Astrocyte of the cerebellum (primary cell): ENCODE data around the gene IER5.

Experiments
- DNase-seq: peaks from one replicate; pipeline ENCODE4 v3.0.0-alpha.2; 2011; ENCODE audit warnings: low read depth
- H3K4me3 ChIP-seq: 2 replicates; pipeline ENCODE4 v1.5.1; 2011; ENCODE audit warnings: mild to moderate bottlenecking, low read depth, low read length, moderate library complexity
- in situ Hi-C: cut with HindIII; loops from 2 replicates; pipeline ENCODE4 v1.10.0; 2017; ENCODE audit warnings: low sequenced_read_pairs
- TF ChIP-seq, protein P1 (sequence below): IDR thresholded peaks from 2 replicates; pipeline ENCODE4 v1.5.1; 2012; ENCODE audit warnings: low read length, low read depth, moderate library complexity, mild to moderate bottlenecking; ENCODE audit errors: missing control alignments

The IER5 gene

DNA sequence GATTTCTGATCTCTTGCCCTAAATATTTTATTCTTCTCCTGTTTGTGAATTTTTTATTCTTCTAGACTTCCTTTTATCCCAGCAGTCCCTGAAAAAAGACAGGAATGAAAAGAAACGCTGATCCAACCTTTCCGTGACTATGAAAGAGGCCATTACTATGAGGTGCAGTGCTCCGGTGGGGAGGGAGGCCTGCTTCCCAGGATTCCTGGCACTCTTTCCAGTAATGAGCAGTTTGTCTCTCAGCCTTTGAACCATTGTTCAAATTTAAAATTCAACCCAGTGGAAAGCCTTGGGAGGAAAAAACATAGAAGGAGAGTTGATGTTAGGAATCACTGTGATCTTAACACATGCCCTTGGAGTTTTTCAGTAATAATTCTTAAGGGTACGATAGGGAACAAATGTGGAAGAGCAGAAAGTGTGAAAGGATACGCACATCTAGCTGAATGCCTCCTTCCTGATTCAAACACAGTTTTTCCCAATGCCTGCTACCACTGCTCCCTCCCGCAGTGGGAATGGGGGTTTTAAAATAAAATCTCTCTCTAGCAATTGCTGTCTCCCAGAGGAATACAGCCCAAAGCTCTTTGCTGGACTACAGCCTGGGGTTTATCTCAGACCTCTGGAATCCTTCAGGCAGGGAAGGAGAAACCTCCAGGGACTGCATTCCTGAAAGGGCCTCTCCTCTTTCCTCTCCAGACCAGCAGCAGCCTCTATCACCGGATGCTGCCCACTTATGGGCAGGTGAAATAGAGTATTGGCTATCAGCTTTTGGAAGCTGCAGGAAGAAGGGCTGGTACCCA, 6.1 kb downstream of the IER5 start:
- TF ChIP-seq, protein P1, sequence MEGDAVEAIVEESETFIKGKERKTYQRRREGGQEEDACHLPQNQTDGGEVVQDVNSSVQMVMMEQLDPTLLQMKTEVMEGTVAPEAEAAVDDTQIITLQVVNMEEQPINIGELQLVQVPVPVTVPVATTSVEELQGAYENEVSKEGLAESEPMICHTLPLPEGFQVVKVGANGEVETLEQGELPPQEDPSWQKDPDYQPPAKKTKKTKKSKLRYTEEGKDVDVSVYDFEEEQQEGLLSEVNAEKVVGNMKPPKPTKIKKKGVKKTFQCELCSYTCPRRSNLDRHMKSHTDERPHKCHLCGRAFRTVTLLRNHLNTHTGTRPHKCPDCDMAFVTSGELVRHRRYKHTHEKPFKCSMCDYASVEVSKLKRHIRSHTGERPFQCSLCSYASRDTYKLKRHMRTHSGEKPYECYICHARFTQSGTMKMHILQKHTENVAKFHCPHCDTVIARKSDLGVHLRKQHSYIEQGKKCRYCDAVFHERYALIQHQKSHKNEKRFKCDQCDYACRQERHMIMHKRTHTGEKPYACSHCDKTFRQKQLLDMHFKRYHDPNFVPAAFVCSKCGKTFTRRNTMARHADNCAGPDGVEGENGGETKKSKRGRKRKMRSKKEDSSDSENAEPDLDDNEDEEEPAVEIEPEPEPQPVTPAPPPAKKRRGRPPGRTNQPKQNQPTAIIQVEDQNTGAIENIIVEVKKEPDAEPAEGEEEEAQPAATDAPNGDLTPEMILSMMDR, result no peak
- H3K4me3 ChIP-seq, result no peak overlapping the region
- in situ Hi-C loops, result loop anchor here (5.0 kb wide), 4 partner anchors 33 to 102 kb away; no protein-coding TSS in a partner anchor
- peak; percentile 87 for DNase-seq

DNA sequence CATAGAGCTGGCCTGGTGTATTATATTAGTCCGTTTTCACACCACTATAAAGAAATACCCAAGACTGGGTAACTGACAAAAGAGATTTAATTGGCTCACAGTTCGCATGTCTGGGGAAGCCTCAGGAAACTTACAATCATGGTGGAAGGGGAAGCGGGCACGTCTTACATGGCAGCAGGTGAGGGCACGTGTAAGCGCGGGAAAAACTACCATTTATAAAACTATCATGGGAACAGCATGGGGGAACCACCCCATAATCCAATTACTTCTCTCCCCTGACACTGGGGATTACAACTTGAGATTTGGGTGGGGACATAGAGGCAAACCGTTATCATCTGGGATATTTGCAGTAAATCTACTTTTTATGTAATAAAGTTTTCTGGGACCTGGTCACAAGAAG, 6.8 kb downstream of the IER5 start:
- TF ChIP-seq, protein P1, result no peak
- no peak for DNase-seq
- H3K4me3 ChIP-seq, result no peak overlapping the region
- in situ Hi-C loops, result no loop called here

DNA sequence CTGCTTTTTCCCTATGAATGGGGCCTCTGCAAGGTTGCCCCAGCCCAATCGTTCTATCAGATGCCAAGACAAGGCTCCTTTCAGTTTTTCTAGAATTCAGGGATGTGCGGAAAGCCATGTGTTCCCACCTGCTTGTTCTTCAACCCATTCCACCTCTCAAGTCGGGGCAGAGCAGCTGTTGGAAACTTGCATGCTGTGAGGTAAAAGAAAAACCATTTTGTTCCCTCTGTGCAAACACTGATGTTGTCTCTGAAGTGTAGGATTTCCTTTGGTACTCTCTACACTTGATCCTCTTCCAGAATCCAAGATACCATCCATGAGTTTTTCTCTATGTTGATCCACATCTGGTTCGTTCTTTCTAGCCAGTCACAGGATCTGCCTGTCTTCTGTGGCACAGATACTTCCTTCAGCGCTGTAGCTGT, 7.3 kb downstream of the IER5 start:
- no peak for DNase-seq
- in situ Hi-C loops, result no loop called here
- TF ChIP-seq, protein P1, result no peak
- no peak overlapping the region for H3K4me3 ChIP-seq

DNA sequence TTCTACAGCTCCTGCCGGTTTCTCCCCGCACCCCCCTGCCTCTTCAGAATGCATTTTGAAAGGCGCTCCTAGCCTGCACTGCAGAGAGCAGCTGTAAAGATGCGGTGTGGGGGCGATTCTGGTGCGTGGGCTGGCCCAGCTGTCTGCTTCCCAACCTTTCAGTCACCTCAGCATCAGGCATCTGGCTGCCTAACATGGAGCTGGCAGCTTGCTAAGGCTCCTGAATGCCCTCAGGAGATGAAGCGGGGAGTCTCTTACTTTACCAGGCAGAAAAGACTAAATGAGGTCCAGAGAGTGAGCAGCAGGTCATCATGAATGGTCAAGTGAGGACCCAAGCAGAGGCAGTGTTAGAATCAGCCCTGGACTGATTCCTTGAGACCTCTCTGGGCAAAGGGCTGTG, 8.7 kb downstream of the IER5 start:
- DNase-seq, result no peak

DNA sequence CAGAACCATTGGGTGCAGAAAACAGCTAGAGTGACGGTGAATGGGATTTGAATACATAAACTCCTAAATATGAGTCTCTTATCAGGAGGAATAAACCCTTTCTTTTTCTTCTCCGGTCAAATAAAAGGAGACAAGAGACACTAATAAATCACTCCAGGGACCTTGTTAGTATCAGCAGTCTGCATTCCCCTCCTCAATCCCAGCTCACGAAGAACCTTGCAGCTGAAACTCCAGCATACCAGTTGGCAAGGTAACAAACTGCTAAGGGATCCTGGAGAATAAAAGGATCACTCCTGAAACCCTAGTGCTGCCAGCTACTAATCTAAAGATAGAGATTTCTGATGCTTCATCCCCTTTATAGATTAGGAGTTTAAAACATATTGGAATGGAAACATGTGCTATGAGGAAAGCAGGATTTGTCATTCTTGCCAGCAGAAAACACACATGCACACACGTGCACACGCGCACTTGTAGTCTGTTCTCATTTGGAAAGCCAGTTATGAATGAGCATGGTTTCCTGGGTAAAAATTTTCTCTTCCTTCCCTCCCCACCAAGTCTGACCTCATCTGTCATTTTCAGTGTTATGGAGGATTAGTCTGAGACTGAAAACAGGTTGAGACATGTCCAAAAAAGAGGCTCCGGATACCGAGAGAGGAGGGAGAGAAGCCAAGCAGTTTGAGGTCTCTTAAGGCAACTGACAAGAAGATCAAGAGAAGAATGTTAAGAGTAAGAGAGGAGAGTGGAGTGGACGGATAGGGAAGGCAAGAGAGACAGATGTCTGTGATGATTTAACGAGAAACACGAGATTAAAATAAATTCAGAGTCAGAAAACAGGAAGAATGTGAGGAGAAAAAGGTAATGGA, 10.9 kb downstream of the IER5 start:
- no peak overlapping the region for H3K4me3 ChIP-seq
- in situ Hi-C loops, result no loop called here
- TF ChIP-seq, protein P1, result no peak
- no peak for DNase-seq

More for the DNA sequence above, 8.7 kb downstream of the IER5 start:
- in situ Hi-C loops, result no loop called here
- TF ChIP-seq, protein P1, result no peak
- H3K4me3 ChIP-seq, result no peak overlapping the region

DNA sequence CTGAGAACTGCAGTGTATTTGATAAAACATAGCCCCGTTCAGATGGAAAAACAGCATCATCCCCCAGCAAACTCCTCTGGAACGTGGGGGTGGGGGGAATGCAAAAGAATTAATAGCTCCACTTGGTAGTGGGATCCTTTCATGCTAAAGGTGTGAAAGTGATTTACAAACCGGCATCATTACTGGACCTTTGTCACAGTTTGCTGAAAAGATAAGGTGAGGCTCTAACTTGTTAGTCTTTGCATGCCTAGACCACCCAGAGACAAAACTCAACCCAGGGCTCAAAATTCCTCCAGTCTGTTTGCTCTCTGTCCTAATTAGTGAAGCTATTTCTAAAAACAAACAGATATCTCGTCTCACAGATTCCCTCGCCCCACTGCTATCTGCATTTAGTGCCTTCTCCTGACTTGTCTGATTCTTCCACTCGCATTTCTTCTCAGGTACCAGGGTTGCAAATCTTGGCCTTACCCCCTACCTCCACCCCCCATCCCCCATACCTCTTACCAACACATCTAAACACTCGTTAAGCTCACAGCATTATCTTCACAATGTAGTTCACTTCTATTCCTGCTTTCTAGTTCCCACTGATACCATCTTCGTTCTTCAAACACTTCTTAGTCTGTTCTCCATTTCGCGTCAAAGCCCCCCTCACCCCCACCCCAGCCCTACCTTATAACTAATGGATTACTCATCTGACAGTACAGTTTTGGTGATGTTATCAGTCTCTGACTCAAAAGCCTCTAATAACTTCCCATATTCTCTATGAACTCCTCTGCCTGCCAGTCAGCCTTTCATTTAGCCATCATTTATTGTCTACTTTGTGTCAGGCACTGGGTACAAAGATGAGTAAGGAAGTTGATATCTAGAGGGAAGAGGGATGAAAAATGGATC, 11.8 kb downstream of the IER5 start:
- TF ChIP-seq, protein P1, result no peak
- in situ Hi-C loops, result no loop called here
- DNase-seq, result no peak
- no peak overlapping the region for H3K4me3 ChIP-seq
